Mammary epithelial cell (primary cell): Measurements from ENCODE around the gene FAM114A1.

Experiments
- EZH2 ChIP-seq: IDR thresholded peaks from 2 replicates; pipeline ENCODE4 v1.6.1; 2012; ENCODE audit warnings: low read length, inconsistent platforms, borderline replicate concordance
- TF ChIP-seq, protein P1 (sequence below), 2 donors: IDR thresholded peaks in 1 of 2; conservative IDR thresholded peaks in 1 of 2; 2 replicates each; pipeline ENCODE4 v1.5.1; 2011 to 2012; ENCODE audit warnings: inconsistent platforms in 2 of 2, low read length in 2 of 2, mild to moderate bottlenecking in 2 of 2, control low read depth in 1 of 2, low read depth in 1 of 2; ENCODE audit not compliant: insufficient read depth in 1 of 2; ENCODE audit errors: extremely low read depth in 1 of 2

DNA sequence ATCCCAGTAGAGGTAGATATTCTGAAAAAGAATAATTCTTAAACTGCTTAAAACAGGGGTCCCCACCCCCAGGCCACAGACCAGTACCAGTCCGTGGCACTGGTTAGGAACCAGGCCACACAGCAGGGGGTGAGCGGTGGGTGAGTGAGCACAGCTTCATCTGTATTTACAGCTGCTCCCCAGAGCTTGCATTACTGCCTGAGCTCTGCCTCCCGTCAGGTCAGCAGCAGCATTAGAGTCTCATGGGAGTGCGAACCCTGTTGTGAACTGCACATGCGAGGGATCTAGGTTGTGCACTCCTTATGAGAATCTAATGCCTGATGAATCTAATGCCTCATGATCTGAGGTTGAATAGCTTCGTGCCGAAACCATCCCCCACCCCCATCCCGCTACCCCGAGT is 76.8 kb downstream of the FAM114A1 start:
- TF ChIP-seq, protein P1, sequence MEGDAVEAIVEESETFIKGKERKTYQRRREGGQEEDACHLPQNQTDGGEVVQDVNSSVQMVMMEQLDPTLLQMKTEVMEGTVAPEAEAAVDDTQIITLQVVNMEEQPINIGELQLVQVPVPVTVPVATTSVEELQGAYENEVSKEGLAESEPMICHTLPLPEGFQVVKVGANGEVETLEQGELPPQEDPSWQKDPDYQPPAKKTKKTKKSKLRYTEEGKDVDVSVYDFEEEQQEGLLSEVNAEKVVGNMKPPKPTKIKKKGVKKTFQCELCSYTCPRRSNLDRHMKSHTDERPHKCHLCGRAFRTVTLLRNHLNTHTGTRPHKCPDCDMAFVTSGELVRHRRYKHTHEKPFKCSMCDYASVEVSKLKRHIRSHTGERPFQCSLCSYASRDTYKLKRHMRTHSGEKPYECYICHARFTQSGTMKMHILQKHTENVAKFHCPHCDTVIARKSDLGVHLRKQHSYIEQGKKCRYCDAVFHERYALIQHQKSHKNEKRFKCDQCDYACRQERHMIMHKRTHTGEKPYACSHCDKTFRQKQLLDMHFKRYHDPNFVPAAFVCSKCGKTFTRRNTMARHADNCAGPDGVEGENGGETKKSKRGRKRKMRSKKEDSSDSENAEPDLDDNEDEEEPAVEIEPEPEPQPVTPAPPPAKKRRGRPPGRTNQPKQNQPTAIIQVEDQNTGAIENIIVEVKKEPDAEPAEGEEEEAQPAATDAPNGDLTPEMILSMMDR (conservative IDR thresholded peaks at IDR 0.05 in 1 of 2, IDR thresholded peaks at IDR 0.05 in 1 of 2; ENCODE audit: extremely low read depth in 1 of 2, insufficient read depth in 1 of 2, low read depth in 1 of 2, low read length in 2 of 2), result no peak
- no peak for TF ChIP-seq EZH2
